Cardiac muscle cell (in vitro differentiated cells and primary cell): ENCODE measurements around the gene PTPRM. TPM values are rescaled to one million over a fixed set of nuclear protein-coding genes. Genes with fewer than 3 reads are reported as not detected.

Experiments used
- DNase-seq, 2 donors: peaks; one replicate each; pipeline versions ENCODE4 v3.0.0 to v3.0.0-alpha.2; 2010 to 2017; ENCODE audit warnings: low read depth in 1 of 2, low spot score in 1 of 2
- H3K27ac ChIP-seq: fragments of 200-600 bp; sonication (generic); 2 replicates; pipeline ENCODE4 v1.5.1; 2016
- H3K27me3 ChIP-seq: fragments of 200-600 bp; sonication (generic); 2 replicates; pipeline ENCODE4 v1.6.0; 2016; ENCODE audit warnings: control low read depth
- H3K36me3 ChIP-seq: fragments of 200-600 bp; sonication (generic); 2 replicates; pipeline ENCODE4 v1.5.1; 2016; ENCODE audit warnings: control low read depth
- H3K4me1 ChIP-seq: fragments of 200-600 bp; sonication (generic); 2 replicates; pipeline ENCODE4 v1.8.1; 2017; ENCODE audit warnings: low read depth, mild to moderate bottlenecking, mixed run types
- H3K4me3 ChIP-seq: fragments of 200-600 bp; sonication (generic); 2 replicates; pipeline ENCODE4 v1.5.1; 2016; ENCODE audit warnings: mild to moderate bottlenecking
- H3K9me3 ChIP-seq: fragments of 200-600 bp; sonication (generic); 2 replicates; pipeline ENCODE4 v1.5.1; 2017; ENCODE audit warnings: low read depth, mild to moderate bottlenecking, control low read depth
- polyA plus RNA-seq: library from polyadenylated mRNA; unstranded; fragments of >200 nt; fragmentation: Nextera tagmentation; extraction: Ambion mirVana; gene quantifications from 2 replicates; pipeline ENCODE4 v1.2.1, GENCODE V29; 2016
- total RNA-seq: library from RNA; depleted of rRNA; stranded (reverse); fragments of >200 nt; gene quantifications from 2 replicates; pipeline ENCODE4 v1.2.3, GENCODE V29; 2016
- TF ChIP-seq, protein P1 (sequence below): IDR thresholded peaks from 2 replicates; pipeline ENCODE4 v1.5.1; 2012; ENCODE audit warnings: low read depth, mild to moderate bottlenecking, low read length

PTPRM gene
- total and polyA plus RNA-seq, 2 experiments from 2014 or later: 26.5 to 48.8 TPM

DNA sequence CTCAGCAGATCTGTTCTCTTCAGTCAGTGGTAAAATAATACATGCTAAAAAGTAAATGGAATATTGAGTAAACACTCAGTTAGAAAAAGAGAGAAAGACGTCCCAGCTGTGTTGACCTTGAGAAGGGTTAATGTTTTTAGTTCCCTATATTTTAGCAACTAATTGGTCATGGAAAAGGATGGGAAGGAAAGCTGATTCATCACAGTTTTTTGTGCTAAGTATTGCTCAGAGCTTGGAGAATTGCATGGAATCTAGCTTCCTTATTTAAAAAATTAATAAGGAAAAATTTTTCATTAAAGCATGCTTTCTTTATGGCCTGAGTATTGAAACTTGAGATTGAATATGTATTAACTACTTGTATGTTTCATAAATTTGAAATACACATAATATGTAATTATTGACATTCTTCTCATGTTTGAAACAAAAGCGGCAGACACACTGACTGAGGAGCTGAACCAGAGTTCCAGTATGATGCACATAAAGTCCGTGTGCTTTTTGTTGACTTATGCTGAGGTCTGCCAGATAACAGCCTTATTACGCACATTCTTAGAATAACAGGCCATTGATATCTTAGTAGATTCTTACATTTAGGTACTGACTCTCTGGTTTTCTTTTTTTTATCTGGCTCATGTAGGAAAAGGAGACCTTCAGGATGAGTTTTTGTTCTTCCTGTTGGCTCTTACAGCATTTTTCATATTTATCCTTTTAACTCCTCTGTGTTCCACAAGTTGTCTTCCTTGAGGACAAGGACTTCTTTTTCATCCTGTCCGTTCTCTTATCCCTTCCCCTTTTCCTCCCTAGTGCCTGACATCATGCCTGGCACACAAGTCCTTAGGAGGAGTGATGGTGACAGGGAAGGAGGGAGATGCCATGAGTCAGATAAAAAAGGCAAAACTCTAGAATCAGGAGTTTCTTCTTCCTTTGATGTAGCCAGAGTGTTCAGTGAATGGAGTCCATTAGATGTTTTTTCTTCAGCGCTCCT, 194.1 kb downstream of the PTPRM start:
- H3K27me3 ChIP-seq: no peaks in the 10 kb centered on the region
- H3K9me3 ChIP-seq: no peaks in the 10 kb centered on the region
- peaks cover 34% of the 10 kb centered on the region for H3K4me1 ChIP-seq
- no peak overlapping the region for H3K27ac ChIP-seq
- TF ChIP-seq, protein P1, sequence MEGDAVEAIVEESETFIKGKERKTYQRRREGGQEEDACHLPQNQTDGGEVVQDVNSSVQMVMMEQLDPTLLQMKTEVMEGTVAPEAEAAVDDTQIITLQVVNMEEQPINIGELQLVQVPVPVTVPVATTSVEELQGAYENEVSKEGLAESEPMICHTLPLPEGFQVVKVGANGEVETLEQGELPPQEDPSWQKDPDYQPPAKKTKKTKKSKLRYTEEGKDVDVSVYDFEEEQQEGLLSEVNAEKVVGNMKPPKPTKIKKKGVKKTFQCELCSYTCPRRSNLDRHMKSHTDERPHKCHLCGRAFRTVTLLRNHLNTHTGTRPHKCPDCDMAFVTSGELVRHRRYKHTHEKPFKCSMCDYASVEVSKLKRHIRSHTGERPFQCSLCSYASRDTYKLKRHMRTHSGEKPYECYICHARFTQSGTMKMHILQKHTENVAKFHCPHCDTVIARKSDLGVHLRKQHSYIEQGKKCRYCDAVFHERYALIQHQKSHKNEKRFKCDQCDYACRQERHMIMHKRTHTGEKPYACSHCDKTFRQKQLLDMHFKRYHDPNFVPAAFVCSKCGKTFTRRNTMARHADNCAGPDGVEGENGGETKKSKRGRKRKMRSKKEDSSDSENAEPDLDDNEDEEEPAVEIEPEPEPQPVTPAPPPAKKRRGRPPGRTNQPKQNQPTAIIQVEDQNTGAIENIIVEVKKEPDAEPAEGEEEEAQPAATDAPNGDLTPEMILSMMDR: no peak
- peak in 1 of 2 donors; percentile 81 for DNase-seq
- no peaks in the 10 kb centered on the region for H3K36me3 ChIP-seq
- no peak overlapping the region for H3K4me3 ChIP-seq

DNA sequence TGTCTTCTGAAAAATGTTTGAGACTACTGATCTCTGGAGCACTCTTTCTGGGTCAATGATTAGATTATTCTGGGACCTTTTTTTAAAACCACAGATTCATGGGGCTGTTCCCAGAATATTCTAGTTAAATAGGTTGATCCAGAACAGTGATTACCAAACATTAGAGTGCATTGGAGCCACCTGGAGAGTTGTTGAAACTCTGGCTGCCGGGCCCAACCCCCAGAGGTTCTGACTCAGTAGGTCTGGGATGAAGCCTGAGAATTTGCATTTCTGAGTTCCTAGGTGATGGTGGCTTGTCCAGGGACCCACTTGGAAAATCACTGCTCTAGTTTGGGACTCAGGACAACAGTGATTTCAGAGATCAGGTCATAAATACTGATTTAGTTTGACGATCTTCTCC, 197.3 kb downstream of the PTPRM start:
- TF ChIP-seq, protein P1: no peak
- DNase-seq: no peak
- Histone ChIP-seq H3K27me3 (no peaks in the 10 kb centered on the region), H3K9me3 (no peaks in the 10 kb centered on the region), H3K27ac (no peak overlapping the region), H3K36me3 (no peaks in the 10 kb centered on the region), H3K4me3 (no peak overlapping the region), H3K4me1 (peaks cover 28% of the 10 kb centered on the region)

DNA sequence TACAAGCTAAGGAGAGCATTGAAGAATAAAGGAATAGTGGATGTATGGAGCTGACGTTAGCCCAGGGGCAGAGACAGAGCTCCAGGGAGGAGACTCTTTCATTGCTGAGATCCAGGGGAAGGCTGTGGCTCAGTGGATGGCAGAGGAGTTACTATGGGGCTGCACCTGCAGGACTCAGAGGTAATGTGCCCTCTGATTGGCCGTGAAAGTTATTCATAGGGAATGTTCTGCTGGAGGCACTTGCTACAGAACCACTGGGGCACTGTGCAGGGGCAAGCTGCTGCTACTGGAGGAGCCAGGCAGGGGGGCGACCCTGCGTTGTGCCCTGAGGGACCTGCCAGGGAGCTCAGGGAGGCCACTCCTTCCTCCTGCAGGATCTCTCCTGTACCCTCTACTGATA, 199.2 kb downstream of the PTPRM start:
- DNase-seq: no peak
- TF ChIP-seq, protein P1: no peak
- peaks cover 36% of the 10 kb centered on the region for H3K4me1 ChIP-seq
- no peaks in the 10 kb centered on the region for H3K27me3 ChIP-seq
- no peak overlapping the region for H3K27ac ChIP-seq
- no peaks in the 10 kb centered on the region for H3K36me3 ChIP-seq
- H3K4me3 ChIP-seq: no peak overlapping the region
- H3K9me3 ChIP-seq: no peaks in the 10 kb centered on the region

DNA sequence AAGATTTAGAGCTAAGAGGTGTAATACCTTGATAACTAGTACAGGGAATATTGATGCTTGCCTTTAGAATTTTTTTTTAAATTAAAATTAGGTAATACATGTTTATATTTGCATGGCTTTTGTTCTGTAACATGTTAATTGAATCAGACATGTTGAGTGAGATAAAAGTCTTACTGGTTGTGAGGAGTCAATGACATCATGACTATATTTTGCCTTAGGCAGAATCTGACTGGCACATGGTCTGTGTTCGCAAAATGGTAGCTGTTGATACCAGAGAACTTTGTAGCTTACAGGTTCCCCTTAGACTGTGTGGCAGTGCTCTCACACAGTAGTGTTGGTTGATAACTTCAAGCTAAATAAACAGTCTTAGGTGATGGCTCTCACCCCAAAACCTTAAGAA, 199.7 kb downstream of the PTPRM start:
- Histone ChIP-seq H3K4me1 (peaks cover 34% of the 10 kb centered on the region), H3K4me3 (no peak overlapping the region), H3K27me3 (no peaks in the 10 kb centered on the region), H3K9me3 (no peaks in the 10 kb centered on the region), H3K36me3 (no peaks in the 10 kb centered on the region), H3K27ac (no peak overlapping the region)
- TF ChIP-seq, protein P1: no peak
- DNase-seq: no peak

DNA sequence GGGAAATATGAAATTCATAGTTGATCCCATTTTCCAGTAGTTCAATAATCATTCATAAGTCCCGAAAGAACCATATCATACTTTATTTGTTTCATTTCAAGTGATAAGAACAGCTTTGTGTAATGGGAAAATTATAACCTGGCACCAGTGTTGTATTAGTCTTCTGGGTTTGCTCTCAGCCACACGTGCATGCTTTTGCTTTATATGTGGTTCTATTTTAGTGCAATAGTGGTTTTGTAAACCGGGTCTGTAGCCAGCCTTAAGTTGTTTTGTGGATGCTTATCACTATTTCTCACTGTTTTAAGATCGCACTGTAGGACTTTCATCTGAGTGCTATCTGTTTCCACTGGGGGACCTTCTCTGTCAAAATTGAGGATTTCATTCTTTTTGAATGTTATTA, 203.8 kb downstream of the PTPRM start:
- DNase-seq: no peak
- TF ChIP-seq, protein P1: no peak
- Histone ChIP-seq H3K4me1 (peaks cover 19% of the 10 kb centered on the region), H3K36me3 (no peaks in the 10 kb centered on the region), H3K27ac (no peak overlapping the region), H3K4me3 (no peak overlapping the region), H3K27me3 (no peaks in the 10 kb centered on the region), H3K9me3 (no peaks in the 10 kb centered on the region)
